Liver (tissue), 3 donors: ENCODE measurements around the gene IL11RA.

Source experiments
- EGR1 ChIP-seq, 2 donors: IDR thresholded peaks; 2 replicates each; pipeline ENCODE4 v1.6.1; 2016 to 2018; ENCODE audit warnings: antibody characterized with exemption in 2 of 2, low read depth in 2 of 2
- GABPA ChIP-seq, 2 donors: IDR thresholded peaks in 1 of 2; conservative IDR thresholded peaks in 1 of 2; 2 replicates each; pipeline ENCODE4 v1.6.1; 2016; ENCODE audit warnings: antibody characterized with exemption in 2 of 2, mild to moderate bottlenecking in 1 of 2, moderate library complexity in 1 of 2
- HNF4A ChIP-seq, 2 donors: conservative IDR thresholded peaks; 2 replicates each; pipeline ENCODE4 v1.6.1; 2016; ENCODE audit warnings: antibody characterized with exemption in 2 of 2, mild to moderate bottlenecking in 2 of 2
- HNF4G ChIP-seq: IDR thresholded peaks from 2 replicates; pipeline ENCODE4 v1.6.1; 2016; ENCODE audit warnings: antibody characterized with exemption
- RAD21 ChIP-seq, 2 donors: IDR thresholded peaks; 2 replicates each; pipeline ENCODE4 v1.6.1; 2016; ENCODE audit warnings: antibody characterized with exemption in 2 of 2, mild to moderate bottlenecking in 2 of 2
- RXRA ChIP-seq, 2 donors: IDR thresholded peaks; 2 replicates each; pipeline ENCODE4 v1.6.1; 2017 to 2018; ENCODE audit warnings: antibody characterized with exemption in 2 of 2, mild to moderate bottlenecking in 1 of 2
- SP1 ChIP-seq: IDR thresholded peaks from 2 replicates; pipeline ENCODE4 v1.6.1; 2018; ENCODE audit warnings: antibody characterized with exemption, mild to moderate bottlenecking
- TAF1 ChIP-seq: conservative IDR thresholded peaks from 2 replicates; pipeline ENCODE4 v1.6.1; 2016; ENCODE audit warnings: antibody characterized with exemption, mild to moderate bottlenecking
- YY1 ChIP-seq: IDR thresholded peaks from 2 replicates; pipeline ENCODE4 v1.6.1; 2016; ENCODE audit warnings: antibody characterized with exemption, mild to moderate bottlenecking
- TF ChIP-seq, protein P1 (sequence below): fragments of 150-350 bp; IDR thresholded peaks from 2 replicates; pipeline ENCODE4 v1.5.1; 2017; ENCODE audit warnings: improper control_type of control experiment, low read depth, low read length; ENCODE audit not compliant: missing input control
- TF ChIP-seq, protein P2 (sequence below): IDR thresholded peaks from 2 replicates; pipeline ENCODE4 v1.6.1; 2016; ENCODE audit warnings: antibody characterized with exemption
- TF ChIP-seq, protein P3 (sequence below): IDR thresholded peaks from 2 replicates; pipeline ENCODE4 v1.6.1; 2016; ENCODE audit warnings: antibody characterized with exemption
- TF ChIP-seq, protein P4 (sequence below): IDR thresholded peaks from 2 replicates; pipeline ENCODE4 v1.6.1; 2016; ENCODE audit warnings: antibody characterized with exemption
- TF ChIP-seq, protein P5 (sequence below): IDR thresholded peaks from 2 replicates; pipeline ENCODE4 v1.6.1; 2016; ENCODE audit warnings: antibody characterized with exemption, mild to moderate bottlenecking
- donor health status: healthy.
- donor health status: healthy.

DNA sequence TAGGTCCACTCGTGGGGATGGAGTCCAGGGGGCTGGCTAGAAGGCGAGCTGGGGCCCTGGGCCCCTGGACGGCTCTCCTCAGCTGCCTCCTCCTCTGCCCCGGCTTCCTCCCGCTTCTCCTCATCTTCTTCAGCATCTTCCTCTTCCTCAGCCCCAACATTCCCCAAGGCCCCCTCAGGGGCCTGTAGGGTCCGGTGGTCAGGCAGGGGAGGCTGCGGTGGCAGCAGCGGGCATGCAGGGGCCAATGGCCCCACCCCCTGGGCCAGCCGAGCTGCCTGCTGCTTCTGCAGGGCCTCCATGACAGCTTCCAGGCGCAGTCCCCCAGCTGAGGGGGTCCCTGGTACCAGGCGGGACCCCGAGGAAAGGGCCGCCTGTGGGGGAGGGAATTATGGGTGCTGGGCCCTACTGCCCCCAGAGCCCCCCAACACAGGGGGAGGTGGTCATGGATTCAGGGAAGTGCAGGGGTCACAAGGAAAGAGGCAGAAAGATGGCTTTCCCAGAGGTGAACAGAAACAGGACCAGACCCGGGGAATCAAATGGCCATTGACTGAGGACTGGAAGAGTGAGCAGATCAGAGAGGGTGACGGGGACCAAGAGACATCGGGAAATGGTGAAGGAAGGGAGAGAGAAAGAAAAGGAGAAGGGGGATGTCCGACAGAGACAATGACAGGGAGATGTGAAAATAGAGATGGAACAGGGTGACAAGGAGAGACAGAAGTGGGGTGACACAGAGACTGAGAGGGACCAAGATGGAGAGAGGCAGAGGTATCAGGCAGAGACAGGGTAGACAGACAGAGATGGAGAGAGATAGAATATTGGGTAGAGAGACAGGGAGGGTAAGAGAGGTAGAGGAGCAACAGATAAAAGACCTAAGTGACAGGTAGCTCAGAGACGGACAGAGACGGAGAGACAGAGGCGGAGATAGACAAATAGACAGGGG, 24.0 kb upstream of the IL11RA start:
- TF ChIP-seq, protein P1, sequence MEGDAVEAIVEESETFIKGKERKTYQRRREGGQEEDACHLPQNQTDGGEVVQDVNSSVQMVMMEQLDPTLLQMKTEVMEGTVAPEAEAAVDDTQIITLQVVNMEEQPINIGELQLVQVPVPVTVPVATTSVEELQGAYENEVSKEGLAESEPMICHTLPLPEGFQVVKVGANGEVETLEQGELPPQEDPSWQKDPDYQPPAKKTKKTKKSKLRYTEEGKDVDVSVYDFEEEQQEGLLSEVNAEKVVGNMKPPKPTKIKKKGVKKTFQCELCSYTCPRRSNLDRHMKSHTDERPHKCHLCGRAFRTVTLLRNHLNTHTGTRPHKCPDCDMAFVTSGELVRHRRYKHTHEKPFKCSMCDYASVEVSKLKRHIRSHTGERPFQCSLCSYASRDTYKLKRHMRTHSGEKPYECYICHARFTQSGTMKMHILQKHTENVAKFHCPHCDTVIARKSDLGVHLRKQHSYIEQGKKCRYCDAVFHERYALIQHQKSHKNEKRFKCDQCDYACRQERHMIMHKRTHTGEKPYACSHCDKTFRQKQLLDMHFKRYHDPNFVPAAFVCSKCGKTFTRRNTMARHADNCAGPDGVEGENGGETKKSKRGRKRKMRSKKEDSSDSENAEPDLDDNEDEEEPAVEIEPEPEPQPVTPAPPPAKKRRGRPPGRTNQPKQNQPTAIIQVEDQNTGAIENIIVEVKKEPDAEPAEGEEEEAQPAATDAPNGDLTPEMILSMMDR, result no peak
- TF ChIP-seq GABPA (IDR thresholded peaks at IDR 0.05 in 1 of 2, conservative IDR thresholded peaks at IDR 0.05 in 1 of 2) (no peak), YY1 (no peak), EGR1 (IDR thresholded peaks at IDR 0.05; ENCODE audit: low read depth in 2 of 2) (no peak), TAF1 (no peak), SP1 (no peak), RXRA (IDR thresholded peaks at IDR 0.05) (no peak), RAD21 (IDR thresholded peaks at IDR 0.05) (no peak), HNF4A (conservative IDR thresholded peaks at IDR 0.05) (no peak), HNF4G (no peak)
- TF ChIP-seq, protein P2, sequence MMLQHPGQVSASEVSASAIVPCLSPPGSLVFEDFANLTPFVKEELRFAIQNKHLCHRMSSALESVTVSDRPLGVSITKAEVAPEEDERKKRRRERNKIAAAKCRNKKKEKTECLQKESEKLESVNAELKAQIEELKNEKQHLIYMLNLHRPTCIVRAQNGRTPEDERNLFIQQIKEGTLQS, result no peak
- TF ChIP-seq, protein P3, sequence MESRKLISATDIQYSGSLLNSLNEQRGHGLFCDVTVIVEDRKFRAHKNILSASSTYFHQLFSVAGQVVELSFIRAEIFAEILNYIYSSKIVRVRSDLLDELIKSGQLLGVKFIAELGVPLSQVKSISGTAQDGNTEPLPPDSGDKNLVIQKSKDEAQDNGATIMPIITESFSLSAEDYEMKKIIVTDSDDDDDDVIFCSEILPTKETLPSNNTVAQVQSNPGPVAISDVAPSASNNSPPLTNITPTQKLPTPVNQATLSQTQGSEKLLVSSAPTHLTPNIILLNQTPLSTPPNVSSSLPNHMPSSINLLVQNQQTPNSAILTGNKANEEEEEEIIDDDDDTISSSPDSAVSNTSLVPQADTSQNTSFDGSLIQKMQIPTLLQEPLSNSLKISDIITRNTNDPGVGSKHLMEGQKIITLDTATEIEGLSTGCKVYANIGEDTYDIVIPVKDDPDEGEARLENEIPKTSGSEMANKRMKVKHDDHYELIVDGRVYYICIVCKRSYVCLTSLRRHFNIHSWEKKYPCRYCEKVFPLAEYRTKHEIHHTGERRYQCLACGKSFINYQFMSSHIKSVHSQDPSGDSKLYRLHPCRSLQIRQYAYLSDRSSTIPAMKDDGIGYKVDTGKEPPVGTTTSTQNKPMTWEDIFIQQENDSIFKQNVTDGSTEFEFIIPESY, result no peak
- TF ChIP-seq, protein P4, sequence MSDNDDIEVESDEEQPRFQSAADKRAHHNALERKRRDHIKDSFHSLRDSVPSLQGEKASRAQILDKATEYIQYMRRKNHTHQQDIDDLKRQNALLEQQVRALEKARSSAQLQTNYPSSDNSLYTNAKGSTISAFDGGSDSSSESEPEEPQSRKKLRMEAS, result no peak
- TF ChIP-seq, protein P5, sequence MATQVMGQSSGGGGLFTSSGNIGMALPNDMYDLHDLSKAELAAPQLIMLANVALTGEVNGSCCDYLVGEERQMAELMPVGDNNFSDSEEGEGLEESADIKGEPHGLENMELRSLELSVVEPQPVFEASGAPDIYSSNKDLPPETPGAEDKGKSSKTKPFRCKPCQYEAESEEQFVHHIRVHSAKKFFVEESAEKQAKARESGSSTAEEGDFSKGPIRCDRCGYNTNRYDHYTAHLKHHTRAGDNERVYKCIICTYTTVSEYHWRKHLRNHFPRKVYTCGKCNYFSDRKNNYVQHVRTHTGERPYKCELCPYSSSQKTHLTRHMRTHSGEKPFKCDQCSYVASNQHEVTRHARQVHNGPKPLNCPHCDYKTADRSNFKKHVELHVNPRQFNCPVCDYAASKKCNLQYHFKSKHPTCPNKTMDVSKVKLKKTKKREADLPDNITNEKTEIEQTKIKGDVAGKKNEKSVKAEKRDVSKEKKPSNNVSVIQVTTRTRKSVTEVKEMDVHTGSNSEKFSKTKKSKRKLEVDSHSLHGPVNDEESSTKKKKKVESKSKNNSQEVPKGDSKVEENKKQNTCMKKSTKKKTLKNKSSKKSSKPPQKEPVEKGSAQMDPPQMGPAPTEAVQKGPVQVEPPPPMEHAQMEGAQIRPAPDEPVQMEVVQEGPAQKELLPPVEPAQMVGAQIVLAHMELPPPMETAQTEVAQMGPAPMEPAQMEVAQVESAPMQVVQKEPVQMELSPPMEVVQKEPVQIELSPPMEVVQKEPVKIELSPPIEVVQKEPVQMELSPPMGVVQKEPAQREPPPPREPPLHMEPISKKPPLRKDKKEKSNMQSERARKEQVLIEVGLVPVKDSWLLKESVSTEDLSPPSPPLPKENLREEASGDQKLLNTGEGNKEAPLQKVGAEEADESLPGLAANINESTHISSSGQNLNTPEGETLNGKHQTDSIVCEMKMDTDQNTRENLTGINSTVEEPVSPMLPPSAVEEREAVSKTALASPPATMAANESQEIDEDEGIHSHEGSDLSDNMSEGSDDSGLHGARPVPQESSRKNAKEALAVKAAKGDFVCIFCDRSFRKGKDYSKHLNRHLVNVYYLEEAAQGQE, result no peak
